PC-9 (cell line): ENCODE measurements around the gene RHBDL1. TPM values are rescaled to one million over a fixed set of nuclear protein-coding genes. Genes with fewer than 3 reads are reported as not detected.

Experiments used
- BruUV-seq: library from RNA; stranded (reverse); fragments of 400-500 nt; replicated peaks from 2 replicates; lab custom pipeline; 2021; lab: Mats Ljungman, UMichigan
- CTCF ChIA-PET: fragments of 300-600 bp; sonication (Branson Sonifier 250); formaldehyde crosslinking; loops from one replicate; lab custom pipeline; 2022; ENCODE audit warnings: antibody characterized with exemption; lab: Charles Lee
- POLR2A ChIA-PET: fragments of 300-600 bp; sonication (Branson Sonifier 250); formaldehyde crosslinking; loops from one replicate; lab custom pipeline; 2022; ENCODE audit warnings: antibody characterized with exemption; ENCODE audit not compliant: unreplicated experiment; lab: Charles Lee
- DNase-seq, 2 experiments: peaks; one replicate each; pipeline versions ENCODE4 v3.0.0 to v3.0.0-alpha.2; 2015 to 2022; ENCODE audit warnings: mixed read lengths in 1 of 2
- H2AFZ ChIP-seq: fragments of 200-600 bp; sonication (generic); 2 replicates; pipeline ENCODE4 v1.8.1; 2017; ENCODE audit warnings: antibody characterized with exemption
- H3F3A ChIP-seq: fragments of 200-600 bp; sonication (generic); 2 replicates; pipeline ENCODE4 v1.8.1; 2017; ENCODE audit warnings: antibody characterized with exemption, mild to moderate bottlenecking, low read depth; ENCODE audit not compliant: insufficient read depth
- H3K27ac ChIP-seq: fragments of 200-600 bp; sonication (generic); 2 replicates; pipeline ENCODE4 v1.6.1; 2016; ENCODE audit warnings: mixed run types
- H3K27me3 ChIP-seq: fragments of 200-600 bp; sonication (generic); 2 replicates; pipeline ENCODE4 v1.6.1; 2016; ENCODE audit warnings: low read depth, mixed run types; ENCODE audit not compliant: insufficient read depth
- H3K36me3 ChIP-seq: fragments of 200-600 bp; sonication (generic); 2 replicates; pipeline ENCODE4 v1.6.1; 2016; ENCODE audit warnings: low read depth, mixed run types
- H3K4me1 ChIP-seq: fragments of 200-600 bp; sonication (generic); replicated peaks from 2 replicates; pipeline ENCODE4 v1.6.1; 2016; ENCODE audit warnings: mixed run types; ENCODE audit not compliant: insufficient read depth
- H3K4me2 ChIP-seq: fragments of 200-600 bp; sonication (generic); 2 replicates; pipeline ENCODE4 v1.6.1; 2017; ENCODE audit warnings: mixed run types
- H3K4me3 ChIP-seq: fragments of 200-600 bp; sonication (generic); 2 replicates; pipeline ENCODE4 v1.6.1; 2016; ENCODE audit warnings: mixed run types
- H3K79me2 ChIP-seq: fragments of 200-600 bp; sonication (generic); 2 replicates; pipeline ENCODE4 v1.6.1; 2017; ENCODE audit warnings: low read depth, mixed run types
- H3K9me2 ChIP-seq: fragments of 200-600 bp; sonication (generic); 2 replicates; pipeline ENCODE4 v1.8.1; 2017; ENCODE audit warnings: mild to moderate bottlenecking; ENCODE audit not compliant: insufficient read depth
- H3K9me3 ChIP-seq: fragments of 200-600 bp; sonication (generic); 2 replicates; pipeline ENCODE4 v1.8.1; 2016; ENCODE audit warnings: low read depth; ENCODE audit not compliant: insufficient read depth
- H4K20me1 ChIP-seq: fragments of 200-600 bp; sonication (generic); 2 replicates; pipeline ENCODE4 v1.8.1; 2017; ENCODE audit not compliant: insufficient read depth
- EZH2 ChIP-seq: fragments of 200-600 bp; sonication (generic); IDR thresholded peaks from 2 replicates; pipeline ENCODE4 v1.8.0; 2017; ENCODE audit warnings: antibody characterized with exemption, low read depth
- intact Hi-C: fragments of 100-400 bp; cut with micrococcal nuclease; formaldehyde crosslinking; loops from one replicate; pipeline ENCODE4 v1.10.0; 2022; ENCODE audit not compliant: unreplicated experiment
- total RNA-seq: library from RNA; stranded (reverse); gene quantifications from 2 replicates; pipeline ENCODE4 v1.2.3, GENCODE V29; 2021
- TF ChIP-seq, protein P1 (sequence below): fragments of 200-600 bp; sonication (generic); conservative IDR thresholded peaks from 2 replicates; pipeline ENCODE4 v1.6.1; 2017; ENCODE audit warnings: mixed run types, antibody characterized with exemption, mild to moderate bottlenecking, moderate library complexity

RHBDL1 gene
- total RNA-seq, 1 experiment from 2014 or later, result 18.1 TPM

- BruUV-seq, result TSS peak; percentile 20
- H3K79me2 ChIP-seq, result peaks cover 45% of the 10 kb centered on the region
- TF ChIP-seq, protein P1, sequence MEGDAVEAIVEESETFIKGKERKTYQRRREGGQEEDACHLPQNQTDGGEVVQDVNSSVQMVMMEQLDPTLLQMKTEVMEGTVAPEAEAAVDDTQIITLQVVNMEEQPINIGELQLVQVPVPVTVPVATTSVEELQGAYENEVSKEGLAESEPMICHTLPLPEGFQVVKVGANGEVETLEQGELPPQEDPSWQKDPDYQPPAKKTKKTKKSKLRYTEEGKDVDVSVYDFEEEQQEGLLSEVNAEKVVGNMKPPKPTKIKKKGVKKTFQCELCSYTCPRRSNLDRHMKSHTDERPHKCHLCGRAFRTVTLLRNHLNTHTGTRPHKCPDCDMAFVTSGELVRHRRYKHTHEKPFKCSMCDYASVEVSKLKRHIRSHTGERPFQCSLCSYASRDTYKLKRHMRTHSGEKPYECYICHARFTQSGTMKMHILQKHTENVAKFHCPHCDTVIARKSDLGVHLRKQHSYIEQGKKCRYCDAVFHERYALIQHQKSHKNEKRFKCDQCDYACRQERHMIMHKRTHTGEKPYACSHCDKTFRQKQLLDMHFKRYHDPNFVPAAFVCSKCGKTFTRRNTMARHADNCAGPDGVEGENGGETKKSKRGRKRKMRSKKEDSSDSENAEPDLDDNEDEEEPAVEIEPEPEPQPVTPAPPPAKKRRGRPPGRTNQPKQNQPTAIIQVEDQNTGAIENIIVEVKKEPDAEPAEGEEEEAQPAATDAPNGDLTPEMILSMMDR, result no peak
- TF ChIP-seq EZH2, result no peak
- H3K4me3 ChIP-seq, result peak overlapping the region; percentile 69
- H3K9me2 ChIP-seq, result no peaks in the 10 kb centered on the region
- peak overlapping the region; percentile 23; the same call in 1 of the 2 replicates for H3K27ac ChIP-seq
- H3F3A ChIP-seq, result peaks cover 36% of the 10 kb centered on the region
- intact Hi-C loops, result loop anchor here (10.0 kb wide), 1 partner anchor 258 kb away; the partner anchor contains the start of gene PGAP6
- POLR2A ChIA-PET, result interaction anchor here (0.6 to 0.8 kb wide), 3 partner anchors 15 to 99 kb away, joined by 3 to 4 read pairs (median 4); partner anchors contain the start of gene CIAO3
- no peaks in the 10 kb centered on the region for H3K9me3 ChIP-seq
- no peaks in the 10 kb centered on the region for H3K36me3 ChIP-seq
- H3K27me3 ChIP-seq, result no peaks in the 10 kb centered on the region
- peaks cover 17% of the 10 kb centered on the region; the same call in 1 of the 2 replicates for H4K20me1 ChIP-seq
- CTCF ChIA-PET, result interaction anchor here (0.6 kb wide), 1 partner anchor 165 kb away, joined by 13 read pairs; no protein-coding TSS in a partner anchor
- H2AFZ ChIP-seq, result no peak overlapping the region; the same call in 1 of the 2 replicates
- DNase-seq, result peak; percentile 43 to 73
- peak overlapping the region; percentile 97 for H3K4me2 ChIP-seq
- peaks cover 45% of the 10 kb centered on the region for H3K4me1 ChIP-seq
Measured at GRCh38 chr16:642189-643049, 33.1 kb upstream of the RHBDL1 start.

DNA sequence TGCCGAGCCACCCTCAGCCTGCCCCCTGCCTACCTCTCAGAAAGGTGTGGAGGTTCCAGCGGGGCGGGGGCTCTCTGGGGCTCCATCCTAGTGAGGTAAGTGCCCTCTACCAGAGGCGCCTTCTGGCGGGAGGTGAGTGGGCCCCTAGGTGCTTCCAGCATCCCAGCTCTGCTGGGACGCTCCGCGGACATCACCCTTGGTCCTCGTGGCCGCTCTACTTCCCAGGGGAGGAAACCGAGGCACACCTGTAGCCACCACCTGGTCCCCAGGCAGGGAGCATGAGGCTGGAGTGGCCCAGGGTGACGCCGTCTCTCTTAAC is 32.5 kb upstream of the RHBDL1 start:
- intact Hi-C loops, result loop anchor here (10.0 kb wide), 1 partner anchor 258 kb away; the partner anchor contains the start of gene PGAP6
- no TSS peak for BruUV-seq
- no peak for TF ChIP-seq EZH2
- TF ChIP-seq, protein P1, result no peak
- Histone ChIP-seq H3F3A (peaks cover 36% of the 10 kb centered on the region), H3K27me3 (no peaks in the 10 kb centered on the region), H3K9me2 (no peaks in the 10 kb centered on the region), H3K27ac (peak overlapping the region; percentile 23; the same call in 1 of the 2 replicates), H3K9me3 (no peaks in the 10 kb centered on the region), H3K4me1 (peaks cover 51% of the 10 kb centered on the region), H4K20me1 (peaks cover 17% of the 10 kb centered on the region; the same call in 1 of the 2 replicates), H3K4me3 (peak overlapping the region; percentile 69), H3K4me2 (peak overlapping the region; percentile 97), H2AFZ (no peak overlapping the region), H3K79me2 (peaks cover 49% of the 10 kb centered on the region), H3K36me3 (no peaks in the 10 kb centered on the region)
- DNase-seq, result no peak
- POLR2A ChIA-PET, result interaction anchor here (0.8 kb wide), 1 partner anchor 16 kb away, joined by 4 read pairs; no protein-coding TSS in a partner anchor
- CTCF ChIA-PET, result interaction anchor here (0.6 kb wide), 1 partner anchor 164 kb away, joined by 13 read pairs; no protein-coding TSS in a partner anchor

GRCh38 chr16:644556-644955 is 30.9 kb upstream of the RHBDL1 start:
- CTCF ChIA-PET, result no interaction called here
- Histone ChIP-seq H3K9me2 (no peaks in the 10 kb centered on the region), H3K9me3 (no peaks in the 10 kb centered on the region)

More at GRCh38 chr16:644556-644955, 30.9 kb upstream of the RHBDL1 start:
- Histone ChIP-seq H2AFZ (no peak overlapping the region), H3F3A (peaks cover 38% of the 10 kb centered on the region), H3K36me3 (no peaks in the 10 kb centered on the region), H3K27ac (peak overlapping the region; percentile 65), H3K4me3 (no peak overlapping the region; the same call in 1 of the 2 replicates), H3K79me2 (peaks cover 59% of the 10 kb centered on the region), H3K27me3 (no peaks in the 10 kb centered on the region), H3K4me1 (peaks cover 53% of the 10 kb centered on the region), H4K20me1 (peaks cover 17% of the 10 kb centered on the region; the same call in 1 of the 2 replicates), H3K4me2 (peak overlapping the region; percentile 97)
- BruUV-seq, result no TSS peak
- intact Hi-C loops, result loop anchor here (10.0 kb wide), 1 partner anchor 260 kb away; the partner anchor contains the start of gene PGAP6
- TF ChIP-seq, protein P1, result no peak
- TF ChIP-seq EZH2, result no peak
- no peak for DNase-seq
- POLR2A ChIA-PET, result no interaction called here
